ENCODE data around the gene TMEM161A. TPM values are rescaled to one million over a fixed set of nuclear protein-coding genes. Genes with fewer than 3 reads are reported as not detected.

The TMEM161A gene
- total and polyA plus RNA-seq, 9 of the 15 experiments (the other 6 are each of a cell fraction or from before 2014, with no cell fraction given): 0.63 to 92.3 (median 38.9) TPM

DNA sequence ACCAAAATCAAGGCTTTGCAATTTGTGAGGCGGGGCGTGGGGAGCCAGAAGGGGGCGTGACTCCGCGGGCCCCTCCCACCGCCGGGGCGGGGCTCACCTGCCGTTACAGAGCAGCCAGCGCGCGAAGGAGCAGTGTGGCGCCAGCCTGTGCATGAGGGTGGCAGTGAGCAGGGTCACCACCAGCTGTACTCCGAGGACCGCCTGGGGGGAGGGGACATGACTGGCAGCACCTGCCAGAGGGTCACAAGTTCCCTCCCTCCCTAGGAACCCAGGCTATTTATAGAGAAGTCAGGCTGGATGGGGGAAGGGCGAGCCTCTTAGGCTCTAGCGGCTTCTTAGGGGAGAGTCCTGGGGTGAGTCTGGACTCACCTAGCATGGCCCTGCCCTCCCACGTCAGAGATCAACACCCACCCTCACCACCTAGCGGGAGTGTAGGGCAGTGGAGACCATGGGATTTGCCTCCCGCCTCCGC lies 3.6 kb downstream of the TMEM161A start (continued):
- 0 out of 4 replicates have a peak, but pooled peaks of 1 of the 2 experiments have one; percentile 58 for TF ChIP-seq TEAD1 (CRISPR knock-in tag; IDR thresholded peaks at IDR 0.05)
- TF ChIP-seq PCBP2 (IDR thresholded peaks at IDR 0.05; ENCODE audit: low read depth, low read length, poor library complexity, severe bottlenecking): no peak
- no peak for TF ChIP-seq ZNF583 (CRISPR knock-in tag; IDR thresholded peaks at IDR 0.05)
- no peak for TF ChIP-seq SNAPC5 (CRISPR knock-in tag; IDR thresholded peaks at IDR 0.05)
- no peak for TF ChIP-seq NFE2 (IDR thresholded peaks at IDR 0.05; ENCODE audit: low read depth)
- no peak for TF ChIP-seq NEUROD1 (IDR thresholded peaks at IDR 0.05; ENCODE audit: borderline replicate concordance, low read depth, low read length, partially characterized antibody)
- TF ChIP-seq ZBTB2 (IDR thresholded peaks at IDR 0.05): peak; percentile 51; the same call in 1 of the 2 replicates
- TF ChIP-seq HDAC1 (IDR thresholded peaks at IDR 0.05): peak in 1 of 2 experiments; percentile 69; a peak in 1 of 4 replicates
- no peak for TF ChIP-seq ZKSCAN8 (CRISPR knock-in tag; IDR thresholded peaks at IDR 0.05)
- TF ChIP-seq CCAR2 (IDR thresholded peaks at IDR 0.05; ENCODE audit: low read depth, low read length): no peak
- peak; percentile 77 for TF ChIP-seq EP400 (IDR thresholded peaks at IDR 0.05)
- TF ChIP-seq ETV5 (CRISPR knock-in tag; IDR thresholded peaks at IDR 0.05; ENCODE audit: low read depth): no peak
- no peak for TF ChIP-seq ZNF589 (CRISPR knock-in tag; IDR thresholded peaks at IDR 0.05; ENCODE audit: low read depth)
- no peak for TF ChIP-seq DNMT1 (IDR thresholded peaks at IDR 0.05)
- TF ChIP-seq CREBBP (IDR thresholded peaks at IDR 0.05; ENCODE audit: low read depth, low read length): no peak
- no peak for TF ChIP-seq PCBP1 (IDR thresholded peaks at IDR 0.05; ENCODE audit: low read depth, low read length, poor library complexity, severe bottlenecking)
- TF ChIP-seq ATF2 (CRISPR knock-in tag; IDR thresholded peaks at IDR 0.05): no peak
- no peak for TF ChIP-seq TFAM (CRISPR knock-in tag; conservative IDR thresholded peaks at IDR 0.05)
- no peak for TF ChIP-seq CBX1 (IDR thresholded peaks at IDR 0.05; ENCODE audit: low read depth)
- peak; percentile 54 for TF ChIP-seq CXXC5 (CRISPR knock-in tag; IDR thresholded peaks at IDR 0.05)
- TF ChIP-seq TGIF2 (CRISPR knock-in tag; IDR thresholded peaks at IDR 0.05): no peak
- TF ChIP-seq DIDO1 (tag; IDR thresholded peaks at IDR 0.05; ENCODE audit: low read depth): no peak
- no peak for TF ChIP-seq GABPA (tag; conservative IDR thresholded peaks at IDR 0.05; ENCODE audit: low read depth)
- no peak for TF ChIP-seq ZNF644 (tag; IDR thresholded peaks at IDR 0.05; ENCODE audit: low read depth)
- TF ChIP-seq ZNF77 (CRISPR knock-in tag; IDR thresholded peaks at IDR 0.05): no peak
- no peak for TF ChIP-seq SMAD3 (CRISPR knock-in tag; conservative IDR thresholded peaks at IDR 0.05)
- TF ChIP-seq BCL6 (CRISPR knock-in tag; IDR thresholded peaks at IDR 0.05): no peak
- TF ChIP-seq, protein P1, sequence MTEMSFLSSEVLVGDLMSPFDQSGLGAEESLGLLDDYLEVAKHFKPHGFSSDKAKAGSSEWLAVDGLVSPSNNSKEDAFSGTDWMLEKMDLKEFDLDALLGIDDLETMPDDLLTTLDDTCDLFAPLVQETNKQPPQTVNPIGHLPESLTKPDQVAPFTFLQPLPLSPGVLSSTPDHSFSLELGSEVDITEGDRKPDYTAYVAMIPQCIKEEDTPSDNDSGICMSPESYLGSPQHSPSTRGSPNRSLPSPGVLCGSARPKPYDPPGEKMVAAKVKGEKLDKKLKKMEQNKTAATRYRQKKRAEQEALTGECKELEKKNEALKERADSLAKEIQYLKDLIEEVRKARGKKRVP (CRISPR knock-in tag; IDR thresholded peaks at IDR 0.05): no peak
